ENCODE measurements around the gene LDLRAD4. TPM values are rescaled to one million over a fixed set of nuclear protein-coding genes. Genes with fewer than 3 reads are reported as not detected.
A peak's percentile ranks its signal among the peaks of the same experiment; 100 is the strongest.
"Not testable (repeated sequence)": the region's sequence is repeated elsewhere in the genome, so short reads cannot be mapped to it uniquely, and the experiment has no call there.

LDLRAD4 gene
- total and polyA plus RNA-seq, 11 donors = 10.4 to 44.0 (median 29.6) TPM

GRCh38 chr18:13681701-13682100 lies 463.1 kb downstream of the LDLRAD4 start:
- intact Hi-C loops (cut with DNase I) = no loop called here
- no peak overlapping the region for H3K4me3 ChIP-seq
- WGBS, 4 donors = 84 to 91% (median 90%) methylated on average over 6 of the region's 6 CpGs
- DNase-seq = no peak
- H3K36me3 ChIP-seq = peaks cover 0 to 16% (median 0%) of the 10 kb centered on the region in 9 donors
- TF ChIP-seq CTCF (IDR thresholded peaks at IDR 0.05) (no peak), POLR2A (IDR thresholded peaks at IDR 0.05) (no peak)
- H3K27me3 ChIP-seq = no peaks in the 10 kb centered on the region
- ATAC-seq = no peak
- H3K4me1 ChIP-seq = peaks cover 0 to 62% (median 21%) of the 10 kb centered on the region in 12 donors
- peaks cover 0 to 1% (median 0%) of the 10 kb centered on the region in 12 donors for H3K9me3 ChIP-seq
- H3K27ac ChIP-seq = peak overlapping the region in 1 of 12 donors; percentile 88

GRCh38 chr18:13684546-13684945 lies 466.0 kb downstream of the LDLRAD4 start:
- Histone ChIP-seq H3K36me3 (peaks cover 0 to 16% (median 0%) of the 10 kb centered on the region in 9 donors), H3K4me1 (peaks cover 0 to 63% (median 20%) of the 10 kb centered on the region in 12 donors), H3K27me3 (no peaks in the 10 kb centered on the region), H3K9me3 (no peaks in the 10 kb centered on the region), H3K27ac (no peak overlapping the region), H3K4me3 (no peak overlapping the region)
- DNase-seq (no peak), ATAC-seq (no peak)
- intact Hi-C loops (cut with DNase I) = no loop called here
- TF ChIP-seq CTCF (IDR thresholded peaks at IDR 0.05) = no peak
- TF ChIP-seq POLR2A (IDR thresholded peaks at IDR 0.05) = no peak
- 73 to 85% (median 74%) methylated on average over 4 of the region's 4 CpGs for WGBS, 4 donors

- DNase-seq (peak in 4 of 5 donors; percentile 56 to 78 (median 65)), ATAC-seq (peak; percentile 93 to 95 (median 94))
- intact Hi-C loops (cut with DNase I) = no loop called here
- Histone ChIP-seq H3K36me3 (no peaks in the 10 kb centered on the region), H3K27me3 (no peaks in the 10 kb centered on the region), H3K4me1 (peaks cover 0 to 43% (median 14%) of the 10 kb centered on the region in 12 donors), H3K4me3 (no peak overlapping the region), H3K27ac (peak overlapping the region in 11 of 12 donors; percentile 39 to 77 (median 70)), H3K9me3 (peaks cover 0 to 9% (median 0%) of the 10 kb centered on the region in 12 donors)
- WGBS, 4 donors = 63 to 69% (median 67%) methylated on average over 18 to 21 of the region's 21 CpGs
- TF ChIP-seq POLR2A (IDR thresholded peaks at IDR 0.05) (no peak), CTCF (IDR thresholded peaks at IDR 0.05) (no peak)
Observed at GRCh38 chr18:13688191-13689136, 469.9 kb downstream of the LDLRAD4 start.

- ATAC-seq; DNase-seq; H3K27ac ChIP-seq; H3K36me3 ChIP-seq; H3K27me3 ChIP-seq; intact Hi-C loops (cut with DNase I); H3K4me3 ChIP-seq: not testable (repeated sequence)
- 94 to 98% (median 96%) methylated on average over 9 of the region's 9 CpGs for WGBS, 4 donors
- H3K4me1 ChIP-seq = peaks cover 0 to 35% (median 14%) of the 10 kb centered on the region in 12 donors
- H3K9me3 ChIP-seq = peaks cover 0 to 13% (median 0%) of the 10 kb centered on the region in 12 donors
Observed at GRCh38 chr18:13690060-13690459, 471.5 kb downstream of the LDLRAD4 start.

- H3K9me3 ChIP-seq = peaks cover 0 to 23% (median 0%) of the 10 kb centered on the region in 12 donors
- H3K4me3 ChIP-seq; H3K4me1 ChIP-seq; intact Hi-C loops (cut with DNase I); H3K36me3 ChIP-seq; H3K27ac ChIP-seq; ATAC-seq; H3K27me3 ChIP-seq; DNase-seq: not testable (repeated sequence)
- 94 to 98% (median 97%) methylated on average over 5 of the region's 5 CpGs for WGBS, 4 donors
Observed at GRCh38 chr18:13695337-13695736, 476.8 kb downstream of the LDLRAD4 start.
